ENCODE measurements around the gene BCAR1.

BCAR1 gene

GRCh38 chr16:75233611-75233938 lies 17.8 kb downstream of the BCAR1 start:
- Histone ChIP-seq H3K4me2 (ENCODE audit: low read length) (no peak overlapping the region), H3K56ac (ENCODE audit: low read length) (no peak overlapping the region), H3K27me3 (ENCODE audit: insufficient read depth, low read length, poor library complexity) (no peaks in the 10 kb centered on the region), H3K4me3 (ENCODE audit: low read length) (no peak overlapping the region), H3K23ac (ENCODE audit: low read length) (no peak overlapping the region), H3K9ac (ENCODE audit: low read length) (no peak overlapping the region), H3K79me2 (ENCODE audit: control insufficient read depth, insufficient read depth, low read length) (peaks cover 9% of the 10 kb centered on the region), H3K4ac (ENCODE audit: low read depth, low read length) (no peak overlapping the region), H3K79me1 (ENCODE audit: low read length) (peaks cover 6% of the 10 kb centered on the region), H4K5ac (ENCODE audit: low read length) (no peak overlapping the region), H3K36me3 (ENCODE audit: control insufficient read depth, insufficient read depth, low read length) (peaks cover 21% of the 10 kb centered on the region), H2BK5ac (ENCODE audit: low read length) (no peak overlapping the region), H2BK120ac (ENCODE audit: low read depth, low read length) (no peak overlapping the region), H3K18ac (ENCODE audit: low read length) (no peak overlapping the region), H2AK5ac (ENCODE audit: low read length) (no peak overlapping the region), H3K27ac (ENCODE audit: low read depth, low read length) (no peak overlapping the region), H2BK15ac (replicated peaks; ENCODE audit: low read depth) (no peak overlapping the region), H4K8ac (ENCODE audit: low read depth, low read length) (no peak overlapping the region), H3K4me1 (ENCODE audit: control insufficient read depth, low read depth, low read length) (no peaks in the 10 kb centered on the region)
- DNase-seq: no peak
- WGBS (ENCODE audit: extremely low coverage, insufficient coverage, low lambda C conversion rate): no CpG with 5 or more reads among the region's 7 CpGs

GRCh38 chr16:75231570-75231969 lies 19.9 kb downstream of the BCAR1 start:
- H2AK5ac ChIP-seq (ENCODE audit: low read length): no peak overlapping the region
- peaks cover 19% of the 10 kb centered on the region for H3K36me3 ChIP-seq (ENCODE audit: control insufficient read depth, insufficient read depth, low read length)
- no peak overlapping the region for H3K27ac ChIP-seq (ENCODE audit: low read depth, low read length)
- WGBS (ENCODE audit: extremely low coverage, insufficient coverage, low lambda C conversion rate): no CpG with 5 or more reads among the region's 11 CpGs
- no peak overlapping the region for H2BK5ac ChIP-seq (ENCODE audit: low read length)
- H3K9ac ChIP-seq (ENCODE audit: low read length): no peak overlapping the region
- H3K4ac ChIP-seq (ENCODE audit: low read depth, low read length): no peak overlapping the region
- H4K8ac ChIP-seq (ENCODE audit: low read depth, low read length): no peak overlapping the region
- no peak overlapping the region for H3K4me2 ChIP-seq (ENCODE audit: low read length)
- no peak overlapping the region for H3K18ac ChIP-seq (ENCODE audit: low read length)
- no peak overlapping the region for H2BK120ac ChIP-seq (ENCODE audit: low read depth, low read length)
- H3K79me2 ChIP-seq (ENCODE audit: control insufficient read depth, insufficient read depth, low read length): peaks cover 2% of the 10 kb centered on the region
- no peak overlapping the region for H3K4me3 ChIP-seq (ENCODE audit: low read length)
- no peaks in the 10 kb centered on the region for H3K79me1 ChIP-seq (ENCODE audit: low read length)
- no peak overlapping the region for H2BK15ac ChIP-seq (replicated peaks; ENCODE audit: low read depth)
- H3K27me3 ChIP-seq (ENCODE audit: insufficient read depth, low read length, poor library complexity): no peaks in the 10 kb centered on the region
- H3K23ac ChIP-seq (ENCODE audit: low read length): no peak overlapping the region
- no peak for DNase-seq
- no peaks in the 10 kb centered on the region for H3K4me1 ChIP-seq (ENCODE audit: control insufficient read depth, low read depth, low read length)
- H3K56ac ChIP-seq (ENCODE audit: low read length): no peak overlapping the region
- no peak overlapping the region for H4K5ac ChIP-seq (ENCODE audit: low read length)

DNA sequence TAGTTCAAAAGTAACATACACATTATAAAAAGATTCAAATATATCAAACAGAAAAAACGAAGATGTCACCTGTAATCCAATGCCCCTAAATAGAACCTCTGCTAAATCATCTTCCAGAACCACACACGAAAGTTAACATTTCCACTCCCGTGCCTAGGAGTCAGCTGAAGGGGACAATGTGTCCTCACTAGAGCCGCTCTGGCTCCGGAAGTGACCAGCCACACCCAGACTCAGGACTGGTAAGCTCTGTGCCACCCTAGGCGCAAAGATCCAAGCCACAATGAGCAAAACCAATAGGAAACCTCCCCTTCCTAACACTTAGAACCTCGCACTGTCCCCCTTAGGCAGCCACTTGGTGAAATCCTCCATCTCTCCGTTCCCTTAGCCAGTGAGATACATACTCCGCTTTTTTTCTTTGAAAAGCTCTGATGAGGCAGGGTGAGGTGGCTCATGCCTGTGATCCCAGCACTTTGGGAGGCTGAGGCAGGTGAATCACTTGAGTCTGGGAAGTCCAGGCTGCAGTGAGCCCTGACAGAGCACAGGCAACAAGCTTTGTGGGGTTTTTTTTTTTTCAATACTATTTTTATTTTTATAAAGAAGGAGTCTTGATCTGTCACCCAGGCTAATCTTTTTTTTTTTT lies 20.8 kb downstream of the BCAR1 start:
- no peak overlapping the region for H3K18ac ChIP-seq (ENCODE audit: low read length)
- H3K9ac ChIP-seq (ENCODE audit: low read length): no peak overlapping the region
- no peak overlapping the region for H4K5ac ChIP-seq (ENCODE audit: low read length)
- H3K4me1 ChIP-seq (ENCODE audit: control insufficient read depth, low read depth, low read length): no peaks in the 10 kb centered on the region
- H2BK120ac ChIP-seq (ENCODE audit: low read depth, low read length): no peak overlapping the region
- H3K36me3 ChIP-seq (ENCODE audit: control insufficient read depth, insufficient read depth, low read length): peaks cover 13% of the 10 kb centered on the region
- H3K27ac ChIP-seq (ENCODE audit: low read depth, low read length): no peak overlapping the region
- H3K56ac ChIP-seq (ENCODE audit: low read length): no peak overlapping the region
- no peak overlapping the region for H3K23ac ChIP-seq (ENCODE audit: low read length)
- H3K4ac ChIP-seq (ENCODE audit: low read depth, low read length): no peak overlapping the region
- DNase-seq: no peak
- H2BK15ac ChIP-seq (replicated peaks; ENCODE audit: low read depth): no peak overlapping the region
- H4K8ac ChIP-seq (ENCODE audit: low read depth, low read length): no peak overlapping the region
- H2AK5ac ChIP-seq (ENCODE audit: low read length): no peak overlapping the region
- H3K79me1 ChIP-seq (ENCODE audit: low read length): no peaks in the 10 kb centered on the region
- no peak overlapping the region for H2BK5ac ChIP-seq (ENCODE audit: low read length)
- WGBS (ENCODE audit: extremely low coverage, insufficient coverage, low lambda C conversion rate): no CpG with 5 or more reads among the region's 9 CpGs
- H3K4me3 ChIP-seq (ENCODE audit: low read length): no peak overlapping the region
- no peaks in the 10 kb centered on the region for H3K79me2 ChIP-seq (ENCODE audit: control insufficient read depth, insufficient read depth, low read length)
- no peak overlapping the region for H3K4me2 ChIP-seq (ENCODE audit: low read length)
- no peaks in the 10 kb centered on the region for H3K27me3 ChIP-seq (ENCODE audit: insufficient read depth, low read length, poor library complexity)

- Histone ChIP-seq H2BK15ac (replicated peaks; ENCODE audit: low read depth) (no peak overlapping the region), H3K27ac (ENCODE audit: low read depth, low read length) (no peak overlapping the region), H3K23ac (ENCODE audit: low read length) (no peak overlapping the region), H3K4ac (ENCODE audit: low read depth, low read length) (no peak overlapping the region), H4K5ac (ENCODE audit: low read length) (no peak overlapping the region), H3K4me2 (ENCODE audit: low read length) (no peak overlapping the region), H2AK5ac (ENCODE audit: low read length) (no peak overlapping the region), H3K79me2 (ENCODE audit: control insufficient read depth, insufficient read depth, low read length) (no peaks in the 10 kb centered on the region), H3K27me3 (ENCODE audit: insufficient read depth, low read length, poor library complexity) (no peaks in the 10 kb centered on the region), H3K9ac (ENCODE audit: low read length) (no peak overlapping the region), H3K36me3 (ENCODE audit: control insufficient read depth, insufficient read depth, low read length) (peaks cover 11% of the 10 kb centered on the region), H3K79me1 (ENCODE audit: low read length) (no peaks in the 10 kb centered on the region), H4K8ac (ENCODE audit: low read depth, low read length) (no peak overlapping the region), H3K4me1 (ENCODE audit: control insufficient read depth, low read depth, low read length) (no peaks in the 10 kb centered on the region), H3K56ac (ENCODE audit: low read length) (no peak overlapping the region), H3K4me3 (ENCODE audit: low read length) (no peak overlapping the region), H2BK120ac (ENCODE audit: low read depth, low read length) (no peak overlapping the region), H2BK5ac (ENCODE audit: low read length) (no peak overlapping the region), H3K18ac (ENCODE audit: low read length) (no peak overlapping the region)
- WGBS (ENCODE audit: extremely low coverage, insufficient coverage, low lambda C conversion rate): no CpG with 5 or more reads among the region's 48 CpGs
- DNase-seq: no peak
Observed at GRCh38 chr16:75229172-75230031, 22.0 kb downstream of the BCAR1 start.

DNA sequence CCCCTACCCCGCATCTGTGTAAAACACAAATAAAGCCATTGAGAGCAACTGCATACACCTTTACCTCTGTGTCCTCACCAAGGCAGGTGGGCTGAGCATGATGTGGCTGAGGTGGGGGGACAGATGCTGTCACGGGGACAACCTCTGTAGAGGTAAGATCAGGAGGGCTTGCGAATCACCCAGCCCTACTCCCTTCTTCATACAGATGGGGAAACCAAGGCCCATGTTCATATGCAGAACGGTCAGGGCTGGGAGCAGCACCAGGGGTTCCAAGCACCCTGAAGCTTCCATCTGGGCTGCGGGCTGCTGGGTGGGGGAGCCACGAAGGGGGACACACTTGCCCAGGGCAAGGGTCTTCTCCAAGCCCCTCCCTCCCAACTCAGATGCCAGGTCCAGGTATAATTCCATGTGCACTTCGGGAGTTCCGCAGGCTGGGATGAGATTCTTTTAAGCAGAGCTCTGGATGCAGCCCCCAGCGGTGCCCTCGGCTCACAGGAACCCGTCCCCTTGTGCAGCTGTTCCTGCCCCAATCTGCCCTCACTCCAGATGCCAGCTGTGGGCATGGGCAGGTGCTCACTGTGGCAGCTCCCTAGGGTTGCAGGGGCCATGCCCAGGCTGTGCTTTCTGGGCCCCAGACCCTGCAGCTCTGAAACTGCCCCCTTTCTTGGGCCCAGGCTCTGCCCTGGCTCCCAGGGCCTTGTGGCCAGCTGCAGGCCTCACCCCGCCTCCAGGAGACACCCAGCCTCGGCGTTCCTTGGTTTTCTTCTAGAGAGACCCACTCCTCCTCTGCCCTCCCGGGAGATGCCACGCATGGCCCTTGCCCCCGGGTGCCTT lies 23.1 kb downstream of the BCAR1 start:
- Histone ChIP-seq H3K56ac (ENCODE audit: low read length) (no peak overlapping the region), H2BK120ac (ENCODE audit: low read depth, low read length) (no peak overlapping the region), H3K23ac (ENCODE audit: low read length) (no peak overlapping the region), H2BK5ac (ENCODE audit: low read length) (no peak overlapping the region), H3K27ac (ENCODE audit: low read depth, low read length) (no peak overlapping the region), H4K5ac (ENCODE audit: low read length) (no peak overlapping the region), H3K4me2 (ENCODE audit: low read length) (no peak overlapping the region), H2AK5ac (ENCODE audit: low read length) (no peak overlapping the region), H3K79me1 (ENCODE audit: low read length) (no peaks in the 10 kb centered on the region), H3K79me2 (ENCODE audit: control insufficient read depth, insufficient read depth, low read length) (no peaks in the 10 kb centered on the region), H3K4me3 (ENCODE audit: low read length) (no peak overlapping the region), H3K18ac (ENCODE audit: low read length) (no peak overlapping the region), H2BK15ac (replicated peaks; ENCODE audit: low read depth) (no peak overlapping the region), H3K9ac (ENCODE audit: low read length) (no peak overlapping the region), H3K4ac (ENCODE audit: low read depth, low read length) (no peak overlapping the region), H3K36me3 (ENCODE audit: control insufficient read depth, insufficient read depth, low read length) (peaks cover 10% of the 10 kb centered on the region), H3K27me3 (ENCODE audit: insufficient read depth, low read length, poor library complexity) (no peaks in the 10 kb centered on the region), H4K8ac (ENCODE audit: low read depth, low read length) (no peak overlapping the region), H3K4me1 (ENCODE audit: control insufficient read depth, low read depth, low read length) (no peaks in the 10 kb centered on the region)
- no CpG with 5 or more reads among the region's 17 CpGs for WGBS (ENCODE audit: extremely low coverage, insufficient coverage, low lambda C conversion rate)
- no peak for DNase-seq
